Limb (tissue), 2 donors: Measurements from ENCODE around the gene RPP38.

Experiments used
- DNase-seq, 2 donors: peaks; one replicate each; pipeline ENCODE4 v3.0.0-alpha.2; 2016; ENCODE audit errors: extremely low spot score in 2 of 2

The RPP38 gene

GRCh38 chr10:15112657-15113056 lies 15.5 kb downstream of the RPP38 start:
- DNase-seq: no peak

- DNase-seq: no peak
These were observed 16.6 kb downstream of the RPP38 start for GRCh38 chr10:15113766-15114165.

GRCh38 chr10:15116225-15116624 lies 19.1 kb downstream of the RPP38 start:
- DNase-seq: no peak

- no peak for DNase-seq
These were observed 21.5 kb downstream of the RPP38 start for GRCh38 chr10:15118615-15119014.

- no peak for DNase-seq
These were observed 23.4 kb downstream of the RPP38 start for GRCh38 chr10:15120523-15120922.

- no peak for DNase-seq
These were observed 24.6 kb downstream of the RPP38 start for GRCh38 chr10:15121707-15122106.

GRCh38 chr10:15122477-15123030 lies 25.4 kb downstream of the RPP38 start:
- DNase-seq: no peak

- no peak for DNase-seq
These were observed 26.6 kb downstream of the RPP38 start for GRCh38 chr10:15123749-15124184.

- no peak for DNase-seq
These were observed 27.0 kb downstream of the RPP38 start for GRCh38 chr10:15124190-15124589.

- DNase-seq: no peak
These were observed 27.8 kb downstream of the RPP38 start for GRCh38 chr10:15124908-15125307.

GRCh38 chr10:15131330-15131729 lies 34.2 kb downstream of the RPP38 start:
- no peak for DNase-seq

- DNase-seq: no peak
These were observed 39.2 kb downstream of the RPP38 start for GRCh38 chr10:15136129-15137035.

GRCh38 chr10:15137036-15137359 lies 39.8 kb downstream of the RPP38 start:
- DNase-seq: no peak

GRCh38 chr10:15137636-15138035 lies 40.5 kb downstream of the RPP38 start:
- DNase-seq: no peak

GRCh38 chr10:15140698-15141097 lies 43.5 kb downstream of the RPP38 start:
- DNase-seq: no peak

GRCh38 chr10:15141136-15142054 lies 44.2 kb downstream of the RPP38 start:
- no peak for DNase-seq

GRCh38 chr10:15144788-15145187 lies 47.6 kb downstream of the RPP38 start:
- DNase-seq: no peak

- DNase-seq: no peak
These were observed 49.2 kb downstream of the RPP38 start for GRCh38 chr10:15146366-15146765.

GRCh38 chr10:15147594-15148392 lies 50.6 kb downstream of the RPP38 start:
- no peak for DNase-seq

GRCh38 chr10:15149042-15149771 lies 52.1 kb downstream of the RPP38 start:
- DNase-seq: no peak

- DNase-seq: no peak
These were observed 53.4 kb downstream of the RPP38 start for GRCh38 chr10:15150563-15150962.
